ENCODE measurements around the gene FOXS1.
A peak's percentile ranks its signal among the peaks of the same experiment; 100 is the strongest.

DNA sequence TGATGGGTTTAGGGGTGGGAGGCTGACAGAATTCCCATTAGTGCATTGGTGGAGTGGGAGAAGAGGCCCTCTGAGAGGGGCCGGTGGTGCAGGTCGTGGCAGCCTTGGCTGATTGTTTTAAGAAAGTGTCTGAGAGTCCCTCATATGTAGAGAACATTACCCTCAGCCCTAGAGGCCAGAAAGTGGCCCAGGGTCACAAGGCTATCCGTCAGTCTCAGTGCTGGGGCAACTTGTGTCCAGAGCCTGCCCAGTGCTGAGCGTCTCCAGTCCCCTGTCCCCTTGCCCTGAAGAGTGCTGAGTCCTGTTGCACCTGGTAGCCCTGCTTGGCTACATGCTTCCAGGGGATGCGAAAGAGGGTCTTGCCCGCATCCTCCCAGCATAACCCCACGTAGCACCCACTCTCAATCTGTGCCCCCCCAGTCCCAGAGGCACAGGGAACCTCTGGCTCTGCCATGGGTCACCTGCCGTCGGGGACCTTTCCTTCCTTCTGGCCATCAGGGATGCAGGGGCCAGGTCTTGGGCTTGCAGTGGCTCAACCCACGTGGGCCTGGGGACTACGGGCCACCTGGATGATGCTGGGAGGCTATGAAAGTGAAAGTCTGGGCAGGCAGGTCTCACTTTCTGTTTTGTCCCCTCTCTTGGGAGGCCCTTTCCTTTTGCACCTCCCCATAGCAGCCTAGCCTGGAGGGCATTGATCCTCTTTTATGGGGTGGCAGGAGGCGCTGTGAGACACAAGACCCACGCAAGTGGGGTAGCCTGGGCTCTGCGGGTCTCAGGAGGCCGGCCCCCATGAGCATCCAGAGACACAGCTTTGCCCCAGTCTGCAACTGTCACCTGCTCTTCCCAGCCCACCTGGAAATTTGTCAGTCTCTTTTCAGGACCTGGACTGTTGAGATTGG, 12.7 kb upstream of the FOXS1 start:
- 0 out of 4 replicates have a peak, but pooled peaks of 1 of the 2 experiments have one; percentile 28 for TF ChIP-seq IKZF2 (IDR thresholded peaks at IDR 0.05)
- TF ChIP-seq TAF1 (IDR thresholded peaks at IDR 0.05; ENCODE audit: borderline replicate concordance, low read depth, low read length): no peak
- TF ChIP-seq CTCF (IDR thresholded peaks at IDR 0.05 in 2 of 3, conservative IDR thresholded peaks at IDR 0.05 in 1 of 3; ENCODE audit: control insufficient read depth in 2 of 3, extremely low read depth in 1 of 3, insufficient read depth in 1 of 3, low read depth in 3 of 3, low read length in 3 of 3): peak in 2 of 3 experiments; percentile 10 to 13; a peak in 1 of 6 replicates
- TF ChIP-seq RELA (IDR thresholded peaks at IDR 0.05; ENCODE audit: borderline replicate concordance, partially characterized antibody): no peak
- no peak for TF ChIP-seq ZNF217 (IDR thresholded peaks at IDR 0.05)
- TF ChIP-seq POLR2A (IDR thresholded peaks at IDR 0.05; ENCODE audit: low read depth, low read length): no peak
- no peak for TF ChIP-seq RBBP5 (conservative IDR thresholded peaks at IDR 0.05)

Measured in GM12878 (cell line).